OCI-LY1 (cell line): ENCODE measurements around the gene ACTL10.

Experiments used
- CTCF ChIP-seq: fragments of 200-600 bp; sonication (generic), shearing (Covaris generic); IDR thresholded peaks from 2 replicates; pipeline ENCODE4 v1.5.1; 2017; ENCODE audit warnings: mild to moderate bottlenecking, antibody characterized with exemption, low read length, moderate library complexity, mixed read lengths
- EZH2 ChIP-seq: fragments of 200-600 bp; sonication (generic), shearing (Covaris generic); IDR thresholded peaks from 2 replicates; pipeline ENCODE4 v1.8.0; 2017; ENCODE audit warnings: borderline replicate concordance, mixed run types, mild to moderate bottlenecking, antibody characterized with exemption, low read length, moderate library complexity, mixed read lengths

GRCh38 chr20:33679758-33680485, 13.2 kb downstream of the ACTL10 start:
- TF ChIP-seq CTCF (no peak), EZH2 (no peak)
